ENCODE results near the gene MTOR.

The MTOR gene

DNA sequence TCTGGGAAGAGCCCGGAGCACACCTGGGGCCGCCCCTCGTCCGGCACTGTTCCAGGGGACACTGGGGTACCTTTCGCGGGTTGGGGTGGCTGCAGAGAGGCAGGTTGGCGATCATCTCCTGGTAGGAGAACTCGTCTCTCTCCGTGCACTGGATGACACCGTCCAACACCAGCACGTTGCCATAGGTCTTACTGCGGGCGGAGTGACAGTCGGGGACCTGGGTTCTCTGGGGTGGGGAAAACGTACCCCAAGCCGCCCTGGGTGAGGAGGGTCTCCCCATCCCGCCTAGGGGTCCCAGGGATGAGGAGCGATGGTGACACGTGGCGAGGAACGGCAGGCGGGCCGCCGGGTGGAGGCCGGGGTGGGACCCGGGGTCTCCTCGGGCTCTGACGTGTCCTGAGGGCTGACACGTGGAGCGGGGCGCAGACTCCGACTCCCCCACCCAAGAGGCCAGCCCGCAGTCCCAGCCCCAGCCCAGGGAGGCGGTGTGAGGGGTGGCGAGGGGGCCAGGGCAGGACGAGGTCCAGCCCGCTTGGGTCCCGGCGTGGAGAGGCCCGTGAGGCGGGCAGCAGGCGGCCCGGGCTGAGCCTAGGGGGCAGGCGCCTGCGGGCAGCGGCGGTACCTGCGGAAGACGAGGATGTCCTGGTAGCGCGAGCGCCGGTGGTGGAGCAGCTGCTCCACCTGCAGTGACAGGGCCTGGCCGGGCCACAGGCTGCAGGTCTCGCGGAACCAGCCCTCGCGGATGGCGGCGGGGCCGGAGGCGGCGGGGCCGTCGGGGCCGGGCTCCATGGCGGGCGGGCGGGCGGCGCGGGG, 203.0 kb downstream of the MTOR start:
- peak; percentile 39 for DNase-seq

DNA sequence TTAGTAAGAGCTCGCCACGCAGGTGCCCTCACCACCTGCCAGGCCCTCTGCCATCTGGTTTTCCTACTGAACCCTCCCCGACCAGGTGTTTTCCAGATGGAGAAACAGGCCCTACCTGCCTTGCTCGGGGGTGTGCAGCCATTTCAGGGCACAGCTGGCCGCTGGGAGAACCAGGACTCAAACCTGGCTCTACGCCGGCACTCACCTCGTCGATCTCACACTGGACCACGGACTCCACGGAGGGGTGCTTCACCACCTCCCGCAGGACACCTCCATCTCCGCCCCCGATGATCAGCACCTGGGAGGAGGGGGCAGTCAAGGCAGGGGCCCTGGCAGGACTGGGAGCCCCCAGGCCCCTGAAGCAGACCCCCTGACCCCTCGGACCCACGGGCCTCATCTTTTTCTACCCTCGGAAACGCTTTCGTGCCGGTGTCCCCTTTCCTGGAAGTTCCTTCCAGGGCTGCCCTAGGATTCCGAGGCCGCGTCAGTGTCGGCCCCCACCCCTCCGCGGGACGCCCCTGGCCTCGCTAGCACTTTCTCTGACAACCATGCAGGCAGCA, 203.7 kb downstream of the MTOR start:
- no peak for DNase-seq

DNA sequence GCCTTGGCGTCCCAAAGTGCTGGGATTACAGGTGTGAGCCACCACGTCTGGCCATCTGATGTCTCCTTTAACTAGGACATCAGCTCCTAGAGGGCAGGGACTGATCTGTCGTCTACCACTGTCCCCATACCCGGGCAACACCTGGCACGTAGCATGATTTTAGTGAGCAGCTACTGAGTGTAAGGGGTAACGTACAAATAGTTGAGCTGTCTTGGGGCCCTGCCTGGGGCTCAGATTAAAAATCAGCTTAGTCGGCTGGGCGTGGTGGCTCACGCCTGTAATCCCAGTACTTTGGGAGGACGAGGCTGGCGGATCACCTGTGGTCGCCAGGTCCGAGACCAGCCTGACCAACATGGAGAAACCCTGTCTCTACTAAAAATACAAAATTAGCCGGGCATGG, 204.3 kb downstream of the MTOR start:
- DNase-seq, result no peak

DNA sequence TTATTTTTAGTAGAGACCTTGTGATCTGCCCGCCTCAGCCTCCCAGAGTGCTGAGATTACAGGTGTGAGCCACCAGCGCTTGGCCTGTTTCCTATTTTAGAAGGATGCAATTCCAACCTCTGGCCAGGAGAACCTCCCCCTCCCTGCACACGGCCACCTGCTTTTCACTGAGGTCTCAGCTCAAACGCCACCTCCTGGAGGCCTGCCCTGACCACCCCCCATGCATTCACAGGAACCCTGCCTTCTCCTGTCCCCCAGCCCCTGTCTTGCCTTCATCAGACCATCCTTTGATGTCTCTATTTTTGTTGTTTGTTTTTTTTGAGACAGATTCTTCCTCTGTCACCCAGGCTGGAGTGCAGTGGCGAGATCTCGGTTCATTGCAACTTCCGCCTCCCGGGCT, 204.9 kb downstream of the MTOR start:
- DNase-seq, result no peak
